GM19025 (cell line): ENCODE data around the gene NDUFA1.
"Not testable (repeated sequence)": the region's sequence is repeated elsewhere in the genome, so short reads cannot be mapped to it uniquely, and the experiment has no call there.

ENCODE experiments used
- ATAC-seq: cut with Tn5 transposase; IDR thresholded peaks from one replicate; pipeline ENCODE4 v1.9.1; 2021; ENCODE audit warnings: mild to moderate bottlenecking, low read depth, moderate library complexity; ENCODE audit not compliant: unreplicated experiment

NDUFA1 gene

GRCh38 chrX:119899125-119899524, 27.5 kb downstream of the NDUFA1 start:
- ATAC-seq = no peak

GRCh38 chrX:119900976-119901375, 29.3 kb downstream of the NDUFA1 start:
- ATAC-seq = no peak

DNA sequence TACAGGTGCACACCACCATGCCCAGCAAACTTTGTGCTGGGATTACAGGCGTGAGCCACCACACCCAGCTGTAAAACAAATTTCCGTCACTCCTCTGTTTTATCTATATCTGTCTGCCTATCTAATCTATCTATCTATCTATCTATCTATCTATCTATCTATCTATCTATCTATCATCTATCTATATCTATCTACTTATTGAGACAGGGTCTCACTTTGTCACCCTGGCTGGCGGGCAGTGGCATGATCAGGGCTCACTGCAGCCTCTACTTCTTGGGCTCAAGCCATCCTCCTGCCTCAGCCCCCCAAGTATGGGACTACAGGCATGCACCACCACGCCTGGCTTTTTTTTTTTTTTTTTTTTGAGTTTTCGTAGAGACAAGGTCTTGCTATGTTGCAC, 44.7 kb downstream of the NDUFA1 start:
- ATAC-seq = no peak

DNA sequence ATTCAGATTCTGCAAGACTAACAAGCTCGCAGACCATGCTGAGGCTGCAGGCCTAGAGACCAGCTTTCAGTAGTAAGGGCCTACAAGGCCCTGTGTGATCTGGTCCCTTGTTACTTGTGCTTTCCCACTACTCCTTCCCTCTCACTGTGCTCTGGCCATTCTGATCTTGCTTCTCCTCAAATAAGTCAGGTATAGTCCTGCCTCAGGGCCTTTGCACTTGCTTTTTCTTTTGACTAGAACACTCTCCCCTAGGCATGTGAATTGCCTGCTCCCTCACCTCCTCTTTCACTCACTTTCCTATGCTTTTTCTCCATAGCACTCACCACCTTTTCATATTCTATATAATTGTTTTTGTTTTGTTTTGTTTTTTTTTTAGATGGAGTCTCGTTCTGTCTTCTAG, 46.2 kb downstream of the NDUFA1 start:
- no peak for ATAC-seq

- no peak for ATAC-seq
Measured at GRCh38 chrX:119919835-119920585, 48.4 kb downstream of the NDUFA1 start.

DNA sequence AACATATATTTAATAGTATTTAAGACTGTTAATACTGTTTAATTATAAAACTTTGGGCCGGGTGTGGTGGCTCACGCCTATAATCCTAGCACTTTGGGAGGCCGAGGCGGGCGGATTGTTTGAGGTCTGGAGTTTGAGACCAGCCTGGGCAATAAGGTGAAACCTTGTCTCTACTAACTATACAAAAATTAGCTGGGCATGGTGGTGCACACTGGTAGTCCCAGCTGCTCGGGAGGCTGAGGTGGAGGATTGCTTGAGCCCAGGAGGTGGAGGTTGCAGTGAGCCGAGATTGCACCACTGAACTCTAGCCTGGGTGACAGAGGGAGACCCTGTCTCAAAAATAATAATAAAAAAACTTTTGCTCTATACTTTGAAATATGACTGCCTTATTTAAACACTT, 50.8 kb downstream of the NDUFA1 start:
- ATAC-seq = not testable (repeated sequence)
